HS-27A (cell line): ENCODE measurements around the gene RRM2.
"Not testable (repeated sequence)": the region's sequence is repeated elsewhere in the genome, so short reads cannot be mapped to it uniquely, and the experiment has no call there.

Experiments used
- DNase-seq: peaks from one replicate; pipeline ENCODE4 v3.0.0-alpha.2; 2012; ENCODE audit warnings: low read depth, missing footprints

RRM2 gene

GRCh38 chr2:10091182-10091888 is 31.2 kb upstream of the RRM2 start:
- no peak for DNase-seq

- not testable (repeated sequence) for DNase-seq
Measured at GRCh38 chr2:10091889-10092244, 30.7 kb upstream of the RRM2 start.

- no peak for DNase-seq
Measured at GRCh38 chr2:10094271-10094814, 28.2 kb upstream of the RRM2 start.

- no peak for DNase-seq
Measured at GRCh38 chr2:10095175-10095574, 27.4 kb upstream of the RRM2 start.

- DNase-seq = no peak
Measured at GRCh38 chr2:10096641-10097040, 25.9 kb upstream of the RRM2 start.

GRCh38 chr2:10097352-10098148 is 25.0 kb upstream of the RRM2 start:
- DNase-seq = no peak

GRCh38 chr2:10101491-10101890 is 21.0 kb upstream of the RRM2 start:
- no peak for DNase-seq

GRCh38 chr2:10103179-10103578 is 19.4 kb upstream of the RRM2 start:
- DNase-seq = no peak

- not testable (repeated sequence) for DNase-seq
Measured at GRCh38 chr2:10104906-10105305, 17.6 kb upstream of the RRM2 start.

GRCh38 chr2:10109311-10109710 is 13.2 kb upstream of the RRM2 start:
- no peak for DNase-seq

GRCh38 chr2:10119027-10119325 is 3.6 kb upstream of the RRM2 start:
- no peak for DNase-seq

- no peak for DNase-seq
Measured at GRCh38 chr2:10119601-10120157, 2.9 kb upstream of the RRM2 start.

- DNase-seq = peak; percentile 92
Measured at GRCh38 chr2:10120158-10120876, 2.2 kb upstream of the RRM2 start.

GRCh38 chr2:10120877-10121574 is 1.5 kb upstream of the RRM2 start:
- DNase-seq = no peak

GRCh38 chr2:10123281-10123680 is 742 bp downstream of the RRM2 start:
- no peak for DNase-seq

GRCh38 chr2:10124538-10125045 is 2.1 kb downstream of the RRM2 start:
- DNase-seq = no peak

GRCh38 chr2:10125842-10126631 is 3.5 kb downstream of the RRM2 start:
- DNase-seq = no peak

- no peak for DNase-seq
Measured at GRCh38 chr2:10126632-10127026, 4.1 kb downstream of the RRM2 start.

GRCh38 chr2:10128420-10128819 is 5.9 kb downstream of the RRM2 start:
- DNase-seq = no peak

GRCh38 chr2:10129490-10129889 is 7.0 kb downstream of the RRM2 start:
- DNase-seq = no peak

GRCh38 chr2:10132043-10132575 is 9.6 kb downstream of the RRM2 start:
- DNase-seq = no peak
